PC-3 (cell line): ENCODE data around the gene PRKAR1B.

Experiments
- CTCF ChIP-seq: fragments of 300-600 bp; sonication (generic); conservative IDR thresholded peaks from 2 replicates; pipeline ENCODE4 v1.5.1; 2017; ENCODE audit warnings: antibody characterized with exemption, low read depth, mild to moderate bottlenecking, low read length
- EZH2 ChIP-seq: fragments of 300-600 bp; sonication (generic); IDR thresholded peaks from one replicate; pipeline ENCODE4 v1.6.1; 2017; ENCODE audit warnings: antibody characterized with exemption, mild to moderate bottlenecking, low read length; ENCODE audit not compliant: unreplicated experiment
- EZH2phosphoT487 ChIP-seq: fragments of 300-600 bp; sonication (generic); IDR thresholded peaks from 2 replicates; pipeline ENCODE4 v1.6.1; 2018; ENCODE audit warnings: mild to moderate bottlenecking, antibody characterized with exemption, low read length, borderline replicate concordance

- TF ChIP-seq EZH2phosphoT487 (no peak), CTCF (no peak), EZH2 (no peak)
These were observed 45.3 kb upstream of the PRKAR1B start for GRCh38 chr7:772392-772791.
